ENCODE results near the gene GPR15LG.

The GPR15LG gene

DNA sequence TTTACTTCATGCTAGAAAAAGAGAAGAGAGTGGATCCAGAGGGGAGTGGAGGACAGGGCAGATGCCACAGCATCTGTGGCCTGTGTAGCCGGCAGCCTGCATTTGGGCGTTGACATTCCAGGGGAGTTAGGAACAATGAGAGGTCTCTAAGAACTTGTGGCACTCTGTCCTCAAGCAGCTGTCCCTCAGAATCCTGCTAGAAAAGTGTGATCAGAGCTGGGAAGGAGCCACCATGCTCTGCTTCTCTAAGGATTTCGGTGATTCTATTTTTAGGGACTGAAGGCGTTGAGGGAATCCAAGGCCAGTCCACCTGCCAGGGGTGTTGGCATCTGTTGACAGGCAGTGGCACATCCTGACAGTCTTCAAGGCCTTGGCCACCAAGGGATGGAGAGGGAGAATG is 44.1 kb downstream of the GPR15LG start:
- peak; percentile 11 for DNase-seq

DNA sequence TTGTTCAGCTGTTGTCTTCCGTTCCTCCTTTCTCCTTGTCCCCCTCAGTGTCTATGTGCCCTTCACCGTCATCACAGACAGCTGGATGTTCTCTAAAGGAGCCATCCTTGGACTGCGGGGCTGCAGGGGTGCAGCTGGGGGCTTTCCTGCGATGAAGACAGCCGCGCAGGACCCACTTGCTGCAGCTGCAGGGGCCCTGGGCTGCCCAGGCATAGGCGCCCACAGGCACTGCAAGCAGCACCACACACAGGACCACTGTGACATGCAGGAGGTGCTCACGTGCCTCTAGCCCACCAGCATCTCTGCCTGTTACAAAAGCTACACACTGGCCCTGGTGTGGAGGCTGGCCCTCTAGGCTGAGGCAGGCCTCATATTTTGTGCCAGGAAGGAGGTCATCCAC is 48.3 kb downstream of the GPR15LG start:
- DNase-seq: no peak

DNA sequence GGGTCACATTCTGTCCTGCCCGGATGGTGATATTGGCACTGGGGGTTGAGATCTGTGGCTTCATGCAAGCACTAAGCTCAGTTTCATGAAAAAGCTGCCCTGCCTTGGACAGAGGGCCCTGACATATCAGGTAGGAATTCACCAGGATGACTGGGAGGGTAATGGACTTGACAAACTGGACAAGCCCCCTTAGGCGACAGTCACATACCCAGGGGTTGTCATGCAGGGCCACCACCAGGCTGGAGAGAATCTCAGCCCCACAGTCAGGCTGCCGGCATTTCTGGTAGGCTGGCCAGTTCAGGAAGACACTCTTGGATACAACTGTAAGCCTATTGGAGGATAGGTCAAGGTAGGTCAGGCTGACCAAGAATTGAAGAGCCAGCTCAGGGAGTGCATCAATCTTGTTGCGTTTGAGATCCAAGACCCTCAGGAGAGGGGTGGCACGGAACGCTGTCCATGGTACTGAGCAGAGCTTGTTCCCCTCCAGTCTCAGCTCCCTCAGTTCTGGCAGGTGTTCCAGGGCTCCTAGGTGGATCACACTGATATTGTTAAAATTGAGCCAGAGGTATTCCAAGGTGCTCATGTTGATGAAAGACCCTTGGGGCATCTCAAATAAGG is 50.9 kb downstream of the GPR15LG start:
- no peak for DNase-seq

DNA sequence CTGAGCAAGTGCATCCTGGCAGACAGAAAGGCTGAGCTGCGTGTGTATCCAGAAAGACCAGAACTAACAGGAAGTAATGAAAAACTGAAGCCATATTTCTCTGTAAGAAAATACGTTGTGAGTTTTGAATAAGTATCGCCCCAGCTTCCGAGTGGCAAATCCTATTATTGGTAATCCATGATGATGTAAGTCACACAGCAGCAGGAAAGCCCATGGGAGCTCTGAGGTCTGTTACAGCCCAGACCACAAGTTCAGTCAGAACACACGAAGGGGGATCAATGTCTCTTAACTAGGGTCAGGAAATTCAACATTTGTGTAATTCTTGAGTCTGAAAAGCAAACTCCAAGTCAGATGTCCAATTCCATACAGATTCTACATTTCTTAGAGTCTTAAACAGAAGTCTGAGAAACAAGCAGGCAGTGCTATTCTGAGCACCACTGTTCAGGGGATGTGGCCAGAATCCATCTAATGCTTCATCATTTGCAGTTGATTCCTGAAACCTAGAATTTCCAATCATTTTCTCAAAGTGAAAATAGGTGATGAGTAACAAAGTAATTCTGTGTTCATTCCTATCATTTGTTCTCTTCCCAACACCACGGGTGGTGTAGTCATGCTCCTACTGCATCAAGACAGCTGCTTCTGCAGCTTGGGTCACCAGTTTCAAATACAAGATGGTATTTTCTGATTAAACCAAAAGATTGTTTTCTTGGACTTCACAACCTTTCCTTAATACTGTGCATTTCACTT is 52.0 kb downstream of the GPR15LG start, which contains the start of gene LRIT2:
Gene LRIT2 (minus strand): TSS at position 118 of the 747 bp plus-strand sequence. CDS start 24 bp downstream, at position 94.
- DNase-seq: no peak

DNA sequence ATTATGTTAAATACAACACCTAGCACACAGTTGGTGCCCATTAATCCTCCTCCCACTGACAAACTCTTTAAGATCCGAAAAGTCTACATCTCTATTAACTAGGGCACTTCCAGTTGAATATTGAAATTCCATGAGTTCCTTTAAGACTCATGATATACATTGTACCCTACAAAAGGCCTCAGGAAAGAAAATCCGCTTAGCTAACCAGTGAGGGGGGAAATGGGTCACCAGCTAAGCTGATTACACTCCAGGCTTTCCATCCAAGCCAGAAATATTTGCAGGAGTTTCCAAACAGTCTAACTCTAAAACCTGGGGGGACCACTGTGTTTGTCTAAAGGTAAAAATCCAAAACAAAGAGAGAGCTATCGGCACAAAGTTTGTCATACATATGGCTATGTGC is 53.0 kb downstream of the GPR15LG start:
- no peak for DNase-seq

DNA sequence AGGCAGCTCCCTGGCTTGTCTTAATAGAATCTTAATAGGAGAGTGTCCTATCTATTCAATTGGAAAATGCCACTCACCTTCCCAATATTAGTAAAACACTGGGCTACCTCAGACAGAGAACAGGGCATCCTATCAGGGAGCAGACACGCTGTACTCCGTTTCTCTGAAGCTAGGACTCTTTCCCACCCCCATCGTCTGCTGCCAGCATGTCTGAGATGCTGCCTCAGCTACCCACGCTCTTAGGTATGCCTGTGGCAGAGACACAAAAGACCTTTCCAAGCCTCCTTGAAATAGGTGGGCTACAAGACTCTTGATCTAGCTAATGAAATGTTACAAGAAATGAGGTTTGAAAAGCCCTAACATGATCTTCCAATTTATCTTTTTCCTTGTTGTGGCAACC is 54.2 kb downstream of the GPR15LG start:
- no peak for DNase-seq

DNA sequence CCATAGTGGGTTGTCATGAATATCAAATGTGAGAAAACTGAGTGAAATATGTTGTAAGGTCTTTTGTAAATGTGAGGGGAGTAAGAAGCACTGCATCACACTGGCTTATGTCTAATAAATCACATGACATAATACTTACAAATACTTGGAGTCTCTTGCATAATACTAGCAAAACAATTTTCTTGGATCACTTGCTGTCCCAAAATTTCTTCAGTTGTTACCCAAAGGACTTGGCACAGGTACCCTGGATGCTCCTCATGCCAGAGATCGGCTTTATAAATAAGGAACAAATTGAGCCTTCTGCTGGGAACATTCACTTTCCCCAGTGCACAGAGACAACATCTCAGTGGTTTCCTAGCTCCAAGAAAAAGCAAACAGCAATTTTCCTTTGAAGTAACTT is 56.8 kb downstream of the GPR15LG start:
- no peak for DNase-seq

DNA sequence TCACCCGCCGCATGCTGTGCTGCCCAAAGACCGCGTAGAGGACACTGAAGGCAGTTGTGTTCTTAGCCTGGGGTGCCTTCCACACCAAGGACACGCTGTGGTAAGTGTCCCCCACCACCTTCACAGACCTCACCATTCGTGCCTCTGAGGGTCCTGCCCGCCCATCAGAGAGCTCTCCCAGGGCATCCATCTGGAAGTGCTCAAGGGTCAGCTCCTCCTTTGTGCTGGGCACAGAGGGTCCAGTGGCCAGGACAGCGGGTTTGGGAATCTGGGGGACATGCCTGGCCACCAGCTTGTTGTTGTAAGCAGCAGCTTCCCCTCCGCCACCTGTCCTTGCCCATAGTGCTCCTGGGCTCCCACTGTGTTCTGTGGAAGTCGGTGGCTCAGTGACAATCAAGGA is 58.8 kb downstream of the GPR15LG start:
- no peak for DNase-seq

DNA sequence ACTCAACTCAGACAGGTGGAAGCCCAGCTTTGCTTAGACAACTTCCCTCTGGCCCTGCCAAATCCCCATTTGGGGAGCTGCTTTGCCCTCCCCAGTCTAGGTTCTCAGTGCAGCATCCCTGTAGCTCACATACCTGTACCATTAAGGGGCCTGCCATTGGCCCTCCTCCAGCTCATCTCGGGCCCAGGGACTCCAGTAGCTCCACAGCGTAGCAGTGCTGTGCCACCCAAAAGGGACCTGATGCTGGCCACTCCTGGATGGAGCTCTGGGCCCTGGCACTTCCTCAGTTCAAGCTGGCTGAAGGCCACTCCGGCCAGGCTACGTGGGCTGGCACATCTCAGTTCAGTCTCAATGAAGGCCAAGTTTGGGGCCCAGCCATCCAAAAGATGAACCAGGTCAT is 60.3 kb downstream of the GPR15LG start:
- no peak for DNase-seq

DNA sequence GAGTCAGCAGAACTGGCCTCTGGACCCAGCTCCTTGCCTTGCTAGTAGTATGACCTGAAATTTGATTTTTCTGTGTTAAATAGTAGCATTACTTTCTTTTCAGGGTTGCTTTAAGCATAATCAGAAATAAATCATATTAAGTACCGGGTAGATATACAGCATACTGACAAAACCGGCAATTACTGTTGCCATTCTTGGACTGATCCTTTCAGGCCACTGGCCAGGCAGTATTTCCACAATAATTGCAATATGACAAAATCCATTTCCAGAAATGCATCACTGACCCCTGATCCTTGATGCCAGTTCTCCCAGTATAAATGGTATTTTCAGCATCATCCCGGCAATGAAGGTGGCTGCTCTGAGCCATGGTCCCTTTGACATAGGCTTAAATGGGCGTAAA is 60.9 kb downstream of the GPR15LG start:
- no peak for DNase-seq
